ENCODE measurements around the gene CYP8B1.
A peak's percentile ranks its signal among the peaks of the same experiment; 100 is the strongest.

Gene CYP8B1

GRCh38 chr3:42853056-42853455, 22.6 kb downstream of the CYP8B1 start:
- DNase-seq (ENCODE audit: low read depth): no peak

- DNase-seq (ENCODE audit: low read depth): no peak
Measured at GRCh38 chr3:42852441-42852840, 23.2 kb downstream of the CYP8B1 start.

- DNase-seq (ENCODE audit: low read depth): no peak
Measured at GRCh38 chr3:42851228-42851834, 24.3 kb downstream of the CYP8B1 start.

GRCh38 chr3:42850263-42850662, 25.4 kb downstream of the CYP8B1 start:
- no peak for DNase-seq (ENCODE audit: low read depth)

GRCh38 chr3:42849017-42849416, 26.7 kb downstream of the CYP8B1 start:
- no peak for DNase-seq (ENCODE audit: low read depth)

- DNase-seq (ENCODE audit: low read depth): no peak
Measured at GRCh38 chr3:42847731-42848130, 27.9 kb downstream of the CYP8B1 start.

- DNase-seq (ENCODE audit: low read depth): no peak
Measured at GRCh38 chr3:42846685-42847522, 28.8 kb downstream of the CYP8B1 start.

- DNase-seq (ENCODE audit: low read depth): no peak
Measured at GRCh38 chr3:42844815-42845214, 30.9 kb downstream of the CYP8B1 start.

- no peak for DNase-seq (ENCODE audit: low read depth)
Measured at GRCh38 chr3:42844412-42844713, 31.3 kb downstream of the CYP8B1 start.

GRCh38 chr3:42843713-42844411, 31.8 kb downstream of the CYP8B1 start:
- DNase-seq (ENCODE audit: low read depth): no peak

- DNase-seq (ENCODE audit: low read depth): no peak
Measured at GRCh38 chr3:42841332-42841731, 34.3 kb downstream of the CYP8B1 start.

GRCh38 chr3:42839616-42840015, 36.1 kb downstream of the CYP8B1 start:
- no peak for DNase-seq (ENCODE audit: low read depth)

- DNase-seq (ENCODE audit: low read depth): no peak
Measured at GRCh38 chr3:42838571-42838970, 37.1 kb downstream of the CYP8B1 start.

- no peak for DNase-seq (ENCODE audit: low read depth)
Measured at GRCh38 chr3:42836150-42837123, 39.2 kb downstream of the CYP8B1 start.

GRCh38 chr3:42831321-42831713, 44.4 kb downstream of the CYP8B1 start:
- DNase-seq (ENCODE audit: low read depth): peak; percentile 54

- DNase-seq (ENCODE audit: low read depth): no peak
Measured at GRCh38 chr3:42830437-42831320, 45.0 kb downstream of the CYP8B1 start.

- no peak for DNase-seq (ENCODE audit: low read depth)
Measured at GRCh38 chr3:42829628-42830436, 45.8 kb downstream of the CYP8B1 start.

- DNase-seq (ENCODE audit: low read depth): no peak
Measured at GRCh38 chr3:42829083-42829627, 46.5 kb downstream of the CYP8B1 start.

GRCh38 chr3:42827654-42828053, 48.0 kb downstream of the CYP8B1 start:
- no peak for DNase-seq (ENCODE audit: low read depth)

- DNase-seq (ENCODE audit: low read depth): no peak
Measured at GRCh38 chr3:42827023-42827422, 48.7 kb downstream of the CYP8B1 start.

All from activated gamma-delta T cell treated with anti-CD3 and anti-CD28 coated beads, Interleukin-2, amount 50 U/mL, for 16 hours (primary cell).